ENCODE results near the gene SLC11A1. TPM values are rescaled to one million over a fixed set of nuclear protein-coding genes. Genes with fewer than 3 reads are reported as not detected.

SLC11A1 gene
- total and polyA plus RNA-seq, 2 of the 4 experiments (the other 2 are of a cell fraction) = under 0.01 to 0.07 TPM

DNA sequence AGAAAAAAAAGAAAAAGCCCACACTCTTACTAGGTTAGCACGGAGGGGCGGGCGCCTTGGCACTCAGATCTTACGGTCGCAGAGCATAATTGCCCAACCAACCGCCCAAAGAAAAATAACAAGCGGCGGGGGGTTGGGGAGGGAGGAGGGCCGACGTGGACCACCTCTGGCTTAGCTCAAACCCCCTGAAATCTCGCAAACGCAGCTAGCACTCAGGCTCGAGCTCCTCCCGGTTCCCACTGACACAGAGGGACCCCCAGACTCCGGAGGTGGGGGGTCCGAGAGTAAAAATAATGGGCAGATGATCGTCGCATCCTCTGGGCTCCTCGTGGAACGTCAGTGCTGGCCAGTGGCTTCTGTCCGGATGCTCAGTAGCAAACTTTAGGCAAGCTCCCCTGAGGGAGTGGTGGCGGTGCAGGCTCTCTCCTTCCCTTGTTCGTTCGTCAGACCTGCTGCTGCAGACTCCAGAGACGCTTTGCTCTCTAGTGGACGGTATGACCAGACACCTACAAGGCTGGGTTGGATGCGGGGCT is 13.4 kb upstream of the SLC11A1 start:
- Histone ChIP-seq H3K18ac (ENCODE audit: low read depth, low read length) (no peak overlapping the region), H3K9ac (ENCODE audit: low read depth, low read length) (no peak overlapping the region), H3K4ac (ENCODE audit: low read depth, low read length) (no peak overlapping the region), H3K14ac (replicated peaks; ENCODE audit: low read depth, low read length) (no peak overlapping the region), H2AK5ac (ENCODE audit: low read depth, low read length) (no peak overlapping the region), H3K4me3 (ENCODE audit: insufficient read depth, low read depth, low read length) (no peak overlapping the region), H2AK9ac (replicated peaks; ENCODE audit: low read depth, low read length, poor library complexity) (no peak overlapping the region), H2BK15ac (ENCODE audit: low read depth, low read length) (no peak overlapping the region), H4K5ac (ENCODE audit: low read depth, low read length) (no peak overlapping the region), H2BK120ac (ENCODE audit: low read depth, low read length) (no peak overlapping the region), H4K8ac (ENCODE audit: low read depth in 2 of 2, low read length in 2 of 2) (no peak overlapping the region; a peak in 1 of 4 replicates), H3K9me1 (ENCODE audit: insufficient read depth, low read length) (no peaks in the 10 kb centered on the region), H3K9me3 (ENCODE audit: control insufficient read depth, insufficient read depth, low read length) (peaks cover 7% of the 10 kb centered on the region), H2BK20ac (ENCODE audit: low read depth, low read length) (no peak overlapping the region), H3K27me3 (ENCODE audit: control insufficient read depth, insufficient read depth, low read length) (peaks cover 2% of the 10 kb centered on the region; the same call in 1 of the 2 replicates), H3K27ac (ENCODE audit: insufficient read depth, low read length) (no peak overlapping the region), H3K79me1 (ENCODE audit: low read depth in 1 of 2, low read length in 2 of 2) (no peaks in the 10 kb centered on the region), H2AFZ (replicated peaks; ENCODE audit: low read length, poor library complexity) (peak overlapping the region; percentile 3), H4K20me1 (ENCODE audit: insufficient read depth, low read length) (no peaks in the 10 kb centered on the region), H3K56ac (ENCODE audit: extremely low read depth, insufficient read depth, low read length) (no peak overlapping the region), H3K4me1 (ENCODE audit: control insufficient read depth, insufficient read depth, low read length) (peaks cover 5% of the 10 kb centered on the region), H4K91ac (ENCODE audit: insufficient read depth, low read depth, low read length) (no peak overlapping the region), H2BK5ac (ENCODE audit: low read depth, low read length, poor library complexity, severe bottlenecking) (no peak overlapping the region), H3K4me2 (ENCODE audit: low read depth, low read length) (no peak overlapping the region), H3K36me3 (ENCODE audit: control insufficient read depth, insufficient read depth, low read length) (no peaks in the 10 kb centered on the region), H3K23ac (ENCODE audit: low read depth, low read length) (no peak overlapping the region)
- no CpG with 5 or more reads among the region's 27 CpGs for WGBS, 2 experiments (ENCODE audit: extremely low coverage in 2 of 2, insufficient read length in 1 of 2)
- BruUV-seq (replicated peaks) = no TSS peak
- no peak for ATAC-seq (ENCODE audit: low read depth)
- dilution Hi-C loops (cut with HindIII; ENCODE audit: low sequenced_read_pairs, unreplicated experiment) (no loop called here), in situ Hi-C loops (cut with MboI; ENCODE audit: low sequenced_read_pairs) (no loop called here), intact Hi-C loops (cut with micrococcal nuclease) (no loop called here)
- TF ChIP-seq MXI1 (IDR thresholded peaks at IDR 0.05; ENCODE audit: borderline replicate concordance, low read depth, low read length) (no peak), SMC3 (IDR thresholded peaks at IDR 0.05; ENCODE audit: low read depth, low read length) (no peak), NFE2L2 (IDR thresholded peaks at IDR 0.05; ENCODE audit: low read depth, low read length) (no peak), MAZ (IDR thresholded peaks at IDR 0.05; ENCODE audit: borderline replicate concordance, low read depth, low read length) (no peak), CTCF (conservative IDR thresholded peaks at IDR 0.05; ENCODE audit: low read depth, low read length) (no peak), RFX5 (IDR thresholded peaks at IDR 0.05; ENCODE audit: low read depth, low read length) (no peak), CEBPB (IDR thresholded peaks at IDR 0.05; ENCODE audit: low read depth, low read length) (no peak), POLR2A (IDR thresholded peaks at IDR 0.05; ENCODE audit: low read depth, low read length) (no peak), MAFK (IDR thresholded peaks at IDR 0.05; ENCODE audit: low read depth, low read length) (no peak), USF2 (IDR thresholded peaks at IDR 0.05; ENCODE audit: low read depth, low read length) (no peak), RAD21 (IDR thresholded peaks at IDR 0.05; ENCODE audit: low read length) (no peak), RCOR1 (IDR thresholded peaks at IDR 0.05; ENCODE audit: insufficient replicate concordance, low read length) (no peak), BHLHE40 (IDR thresholded peaks at IDR 0.05; ENCODE audit: low read depth, low read length) (no peak), FOS (IDR thresholded peaks at IDR 0.05; ENCODE audit: low read depth, low read length) (no peak), CHD1 (IDR thresholded peaks at IDR 0.05; ENCODE audit: low read depth, low read length) (no peak)
- TF ChIP-seq, protein P1, sequence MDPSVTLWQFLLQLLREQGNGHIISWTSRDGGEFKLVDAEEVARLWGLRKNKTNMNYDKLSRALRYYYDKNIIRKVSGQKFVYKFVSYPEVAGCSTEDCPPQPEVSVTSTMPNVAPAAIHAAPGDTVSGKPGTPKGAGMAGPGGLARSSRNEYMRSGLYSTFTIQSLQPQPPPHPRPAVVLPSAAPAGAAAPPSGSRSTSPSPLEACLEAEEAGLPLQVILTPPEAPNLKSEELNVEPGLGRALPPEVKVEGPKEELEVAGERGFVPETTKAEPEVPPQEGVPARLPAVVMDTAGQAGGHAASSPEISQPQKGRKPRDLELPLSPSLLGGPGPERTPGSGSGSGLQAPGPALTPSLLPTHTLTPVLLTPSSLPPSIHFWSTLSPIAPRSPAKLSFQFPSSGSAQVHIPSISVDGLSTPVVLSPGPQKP (IDR thresholded peaks at IDR 0.05; ENCODE audit: borderline replicate concordance, low read depth, low read length) = no peak
- no peak for DNase-seq
- ChIA-PET POLR2A (ENCODE audit: unreplicated experiment) (interaction anchor here (0.6 kb wide), 2 partner anchors 21 to 71 kb away, joined by 3 read pairs; no protein-coding TSS in a partner anchor), CTCF (no interaction called here)
